KOPT-K1 (cell line): Measurements from ENCODE around the gene ARMC10.
A peak's percentile ranks its signal among the peaks of the same experiment; 100 is the strongest.
"Not testable (repeated sequence)": the region's sequence is repeated elsewhere in the genome, so short reads cannot be mapped to it uniquely, and the experiment has no call there.

ENCODE experiments used
- H3K27ac ChIP-seq: fragments of 200-600 bp; sonication (generic); 2 replicates; pipeline ENCODE4 v1.5.1; 2016; ENCODE audit warnings: antibody characterized with exemption, mild to moderate bottlenecking, low read depth, low read length; ENCODE audit not compliant: poor library complexity, severe bottlenecking
- H3K36me3 ChIP-seq: fragments of 200-600 bp; sonication (generic); 2 replicates; pipeline ENCODE4 v1.5.1; 2017; ENCODE audit warnings: antibody characterized with exemption, mild to moderate bottlenecking, low read length, moderate library complexity; ENCODE audit not compliant: insufficient read depth
- H3K9me3 ChIP-seq: fragments of 200-600 bp; sonication (generic); 2 replicates; pipeline ENCODE4 v1.5.1; 2017; ENCODE audit warnings: antibody characterized with exemption, low read length, mild to moderate bottlenecking; ENCODE audit not compliant: insufficient read depth, poor library complexity, severe bottlenecking

The ARMC10 gene

DNA sequence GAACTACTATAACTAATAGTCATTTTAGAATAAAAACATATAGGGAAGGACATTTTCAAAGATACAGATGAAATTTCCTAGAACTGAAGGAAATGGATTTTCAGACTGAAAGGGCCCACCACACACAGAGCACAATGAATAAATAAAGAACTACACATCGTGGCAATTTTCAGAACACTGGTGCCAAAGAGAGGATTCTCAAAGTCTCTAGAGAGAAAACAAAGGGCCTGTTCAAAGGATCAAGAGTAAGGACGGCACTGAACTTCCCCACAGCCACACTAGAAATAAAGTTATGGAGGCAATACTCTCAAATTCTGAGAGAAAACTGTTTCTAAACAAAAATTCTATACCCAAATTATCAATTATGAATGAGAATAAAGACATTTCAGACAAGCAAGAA, 52.1 kb downstream of the ARMC10 start:
- H3K9me3 ChIP-seq = no peaks in the 10 kb centered on the region
- no peak overlapping the region for H3K27ac ChIP-seq
- peaks cover 55% of the 10 kb centered on the region for H3K36me3 ChIP-seq

- no peak overlapping the region for H3K27ac ChIP-seq
- no peaks in the 10 kb centered on the region for H3K9me3 ChIP-seq
- peaks cover 29% of the 10 kb centered on the region for H3K36me3 ChIP-seq
These were observed 55.0 kb downstream of the ARMC10 start for GRCh38 chr7:103129702-103130549.

- Histone ChIP-seq H3K9me3 (no peaks in the 10 kb centered on the region), H3K27ac (no peak overlapping the region), H3K36me3 (peaks cover 24% of the 10 kb centered on the region)
These were observed 56.1 kb downstream of the ARMC10 start for GRCh38 chr7:103130901-103131624.

GRCh38 chr7:103132995-103133688, 58.2 kb downstream of the ARMC10 start:
- Histone ChIP-seq H3K36me3 (peaks cover 6% of the 10 kb centered on the region), H3K27ac (no peak overlapping the region), H3K9me3 (no peaks in the 10 kb centered on the region)

GRCh38 chr7:103134836-103135554, 60.1 kb downstream of the ARMC10 start:
- H3K9me3 ChIP-seq = no peaks in the 10 kb centered on the region
- no peak overlapping the region for H3K27ac ChIP-seq
- H3K36me3 ChIP-seq = no peaks in the 10 kb centered on the region

GRCh38 chr7:103140061-103140460, 65.1 kb downstream of the ARMC10 start:
- Histone ChIP-seq H3K9me3 (no peaks in the 10 kb centered on the region), H3K27ac (no peak overlapping the region), H3K36me3 (peaks cover 15% of the 10 kb centered on the region)

- no peaks in the 10 kb centered on the region for H3K9me3 ChIP-seq
These were observed 65.7 kb downstream of the ARMC10 start for GRCh38 chr7:103140685-103141084.

DNA sequence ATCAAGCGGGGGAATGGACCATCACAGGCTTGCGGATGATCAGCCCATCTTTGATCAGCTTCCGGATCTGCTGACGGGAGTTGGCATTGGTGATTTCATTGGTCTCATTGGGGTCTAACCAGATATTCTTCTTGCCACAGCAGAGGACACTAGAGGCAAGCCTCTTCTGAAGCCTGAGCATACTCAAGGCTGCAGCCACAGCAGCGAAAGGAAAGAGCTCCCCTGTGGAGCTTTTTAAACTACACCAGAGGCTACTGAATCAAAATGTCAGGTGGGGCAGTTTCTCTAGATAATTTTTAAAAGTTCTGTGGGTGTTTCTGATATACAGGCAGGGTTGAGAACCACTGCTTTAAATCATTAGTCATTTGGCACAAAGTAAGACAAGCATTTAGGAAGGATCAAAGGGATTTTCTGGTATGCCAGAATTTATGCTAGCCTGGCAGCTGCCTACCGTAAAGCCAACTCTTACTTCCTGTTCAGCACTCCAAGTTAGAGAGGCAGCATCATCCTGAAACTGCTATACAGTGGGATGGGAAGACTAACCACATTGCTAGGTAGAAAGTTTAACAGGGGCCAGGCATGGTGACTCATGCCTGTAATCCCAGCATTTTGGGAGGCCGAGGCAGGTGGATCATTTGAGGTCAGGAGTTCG, 66.9 kb downstream of the ARMC10 start:
- peaks cover 15% of the 10 kb centered on the region for H3K36me3 ChIP-seq
- no peaks in the 10 kb centered on the region for H3K9me3 ChIP-seq
- H3K27ac ChIP-seq = no peak overlapping the region

More at GRCh38 chr7:103140685-103141084, 65.7 kb downstream of the ARMC10 start:
- Histone ChIP-seq H3K27ac (no peak overlapping the region), H3K36me3 (peaks cover 15% of the 10 kb centered on the region)

GRCh38 chr7:103142494-103142893, 67.6 kb downstream of the ARMC10 start:
- Histone ChIP-seq H3K36me3 (peaks cover 15% of the 10 kb centered on the region), H3K27ac (no peak overlapping the region), H3K9me3 (no peaks in the 10 kb centered on the region)

GRCh38 chr7:103143868-103144267, 68.9 kb downstream of the ARMC10 start:
- no peak overlapping the region for H3K27ac ChIP-seq
- peaks cover 15% of the 10 kb centered on the region for H3K36me3 ChIP-seq
- no peaks in the 10 kb centered on the region for H3K9me3 ChIP-seq

DNA sequence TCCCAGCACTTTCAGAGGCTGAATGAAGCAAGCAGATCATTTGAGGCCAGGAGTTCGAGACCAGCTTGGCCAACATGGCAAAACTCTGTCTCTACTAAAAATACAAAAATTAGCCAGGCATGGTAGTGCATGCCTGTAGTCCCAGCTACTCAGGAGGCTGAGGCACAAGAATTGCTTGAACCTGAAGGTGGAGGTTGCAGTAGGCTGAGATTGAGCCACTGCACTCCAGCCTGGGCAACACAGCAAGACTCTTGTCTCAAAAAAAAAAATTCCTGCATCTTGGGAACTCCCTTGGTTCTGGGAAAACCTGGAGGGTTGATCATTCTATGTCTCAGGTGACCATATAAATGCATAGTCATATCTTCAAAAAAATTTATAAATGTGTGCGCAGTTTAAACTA, 69.8 kb downstream of the ARMC10 start:
- H3K27ac ChIP-seq, H3K9me3 ChIP-seq: not testable (repeated sequence)
- peaks cover 15% of the 10 kb centered on the region for H3K36me3 ChIP-seq

DNA sequence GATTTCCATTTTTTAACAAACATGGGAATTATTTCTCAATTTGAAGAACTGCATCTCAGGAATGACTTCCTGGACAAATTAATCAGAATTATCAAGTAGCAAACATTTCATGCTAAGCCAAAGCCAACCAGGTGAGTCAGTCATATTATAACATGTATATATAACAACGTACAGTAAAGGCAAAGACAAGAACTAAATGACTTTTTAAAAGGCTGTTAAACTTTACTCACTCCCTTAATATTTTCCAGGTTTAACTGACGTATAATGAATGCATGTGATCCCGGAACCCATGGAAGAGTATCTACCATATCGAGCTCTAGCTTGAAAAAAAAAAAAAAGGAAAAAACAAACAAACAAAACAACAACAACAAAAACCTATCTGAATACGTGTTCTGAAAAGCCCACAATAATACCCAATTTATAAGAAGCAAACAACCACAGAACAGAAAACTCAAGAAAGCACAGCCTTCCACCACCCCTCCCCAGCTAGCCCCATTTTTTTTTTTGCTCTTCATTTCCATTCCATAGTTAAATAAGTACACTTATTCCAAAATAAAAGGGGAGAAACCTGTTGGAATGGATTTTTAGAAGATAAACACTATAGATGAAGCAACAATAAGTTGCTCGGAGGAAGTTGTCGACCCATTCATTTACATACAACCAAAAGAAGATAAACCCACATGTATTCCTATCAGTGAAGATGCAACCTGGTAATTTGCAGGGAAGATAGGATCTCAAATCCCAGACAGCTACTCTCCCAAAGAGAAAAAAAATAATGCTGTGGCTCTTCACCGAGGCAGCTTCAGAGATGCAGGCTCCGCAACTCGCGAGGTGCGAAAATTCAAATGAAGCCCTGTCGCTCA, 73.4 kb downstream of the ARMC10 start:
- Histone ChIP-seq H3K27ac (peak overlapping the region; percentile 90), H3K9me3 (no peaks in the 10 kb centered on the region), H3K36me3 (no peaks in the 10 kb centered on the region)
